Stimulated activated CD8-positive, alpha-beta memory T cell treated with anti-CD3 and anti-CD28 coated beads, Interleukin-4, amount 100 ng/mL, for 48 hours (primary cell): ENCODE measurements around the gene SEMA4C.
A peak's percentile ranks its signal among the peaks of the same experiment; 100 is the strongest.

Experiments used
- DNase-seq: peaks from one replicate; pipeline ENCODE4 v3.0.0-alpha.2; 2020

Gene SEMA4C

GRCh38 chr2:96869822-96870625 lies at the start of gene SEMA4C:
TSS of gene SEMA4C (minus strand) at chr2:96870080. CDS start at chr2:96867886, 2,194 bp downstream.
- peak; percentile 63 for DNase-seq

GRCh38 chr2:96918754-96919550 lies 49.1 kb upstream of the SEMA4C start:
- DNase-seq = no peak

- DNase-seq = no peak
Measured at GRCh38 chr2:96918092-96918753, 48.3 kb upstream of the SEMA4C start.

GRCh38 chr2:96916646-96917543 lies 47.0 kb upstream of the SEMA4C start:
- no peak for DNase-seq

GRCh38 chr2:96916156-96916630 lies 46.3 kb upstream of the SEMA4C start:
- no peak for DNase-seq

- DNase-seq = no peak
Measured at GRCh38 chr2:96914332-96914731, 44.5 kb upstream of the SEMA4C start.

GRCh38 chr2:96913398-96914202 lies 43.7 kb upstream of the SEMA4C start:
- peak; percentile 60 for DNase-seq

GRCh38 chr2:96913117-96913397 lies 43.2 kb upstream of the SEMA4C start:
- no peak for DNase-seq

- no peak for DNase-seq
Measured at GRCh38 chr2:96912346-96913116, 42.7 kb upstream of the SEMA4C start.

- no peak for DNase-seq
Measured at GRCh38 chr2:96909611-96910021, 39.7 kb upstream of the SEMA4C start.

GRCh38 chr2:96907115-96908041 lies 37.5 kb upstream of the SEMA4C start:
- DNase-seq = no peak

GRCh38 chr2:96906729-96907114 lies 36.8 kb upstream of the SEMA4C start:
- no peak for DNase-seq

GRCh38 chr2:96903815-96904214 lies 33.9 kb upstream of the SEMA4C start:
- no peak for DNase-seq

GRCh38 chr2:96903318-96903717 lies 33.4 kb upstream of the SEMA4C start:
- DNase-seq = no peak

GRCh38 chr2:96900237-96900636 lies 30.4 kb upstream of the SEMA4C start:
- DNase-seq = no peak

GRCh38 chr2:96899413-96899741 lies 29.5 kb upstream of the SEMA4C start:
- no peak for DNase-seq

- no peak for DNase-seq
Measured at GRCh38 chr2:96898641-96899412, 28.9 kb upstream of the SEMA4C start.

GRCh38 chr2:96898135-96898505 lies 28.2 kb upstream of the SEMA4C start:
- DNase-seq = no peak

- DNase-seq = no peak
Measured at GRCh38 chr2:96897491-96898134, 27.7 kb upstream of the SEMA4C start.
